GM12878 (cell line): ENCODE data around the gene ADCY7. TPM values are rescaled to one million over a fixed set of nuclear protein-coding genes. Genes with fewer than 3 reads are reported as not detected.

ENCODE experiments used
- ATAC-seq: fragments of 200-7000 bp; cut with Tn5 transposase; 3 replicates; pipeline ENCODE4 v1.9.1; 2020; ENCODE audit warnings: mild to moderate bottlenecking, moderate library complexity
- BruUV-seq: library from RNA; stranded (reverse); fragments of 400-500 nt; replicated peaks from 2 replicates; lab custom pipeline; 2021; lab: Mats Ljungman, UMichigan
- CTCF ChIA-PET: fragments of 300-600 bp; sonication (Branson Sonifier 250); formaldehyde crosslinking; extraction: SDS; loops from one replicate; lab custom pipeline; 2021; ENCODE audit warnings: inconsistent platforms; lab: Yijun Ruan, JAX
- POLR2A ChIA-PET: fragments of 350-600 bp; formaldehyde crosslinking; extraction: SDS; loops from one replicate; lab custom pipeline; 2021; ENCODE audit warnings: inconsistent platforms; lab: Charles Lee
- RAD21 ChIA-PET: fragments of 300-600 bp; sonication (Branson Sonifier 250); formaldehyde crosslinking; loops from one replicate; lab custom pipeline; 2023; ENCODE audit warnings: antibody characterized with exemption; ENCODE audit not compliant: unreplicated experiment; lab: Charles Lee
- SMC1A ChIA-PET: fragments of 300-600 bp; sonication (Branson Sonifier 250); formaldehyde crosslinking; loops from one replicate; lab custom pipeline; 2023; ENCODE audit not compliant: unreplicated experiment, uncharacterized antibody; lab: Charles Lee
- DNase-seq: peaks from one replicate; pipeline ENCODE4 v3.0.0-alpha.2; 2011; ENCODE audit warnings: low read depth, low spot score
- FAIRE-seq: peaks from 3 replicates; lab custom pipeline; 2011; peaks lifted over from hg19 to GRCh38; lab: Jason Lieb, UNC
- H2AFZ ChIP-seq: 2 replicates; pipeline ENCODE4 v1.6.0; 2011; ENCODE audit warnings: low read depth, low read length, control low read depth; ENCODE audit not compliant: control insufficient read depth
- H3K27ac ChIP-seq: 2 replicates; pipeline ENCODE4 v1.5.1; 2011; ENCODE audit warnings: control low read depth; ENCODE audit not compliant: control insufficient read depth, insufficient read depth
- H3K27me3 ChIP-seq, 2 experiments: replicated peaks in 1 of 2; 2 replicates each; pipeline versions ENCODE4 v1.6.0 to v1.6.1; 2011; ENCODE audit warnings: low read length in 1 of 2; ENCODE audit not compliant: control insufficient read depth in 2 of 2, insufficient read depth in 2 of 2
- H3K36me3 ChIP-seq, 2 experiments: 2 replicates each; pipeline ENCODE4 v1.5.1; 2011; ENCODE audit warnings: low read length in 1 of 2; ENCODE audit not compliant: control insufficient read depth in 2 of 2, insufficient read depth in 2 of 2
- H3K4me1 ChIP-seq: 2 replicates; pipeline ENCODE4 v1.6.1; 2011; ENCODE audit warnings: mild to moderate bottlenecking, low read length, moderate library complexity, mixed read lengths; ENCODE audit not compliant: control insufficient read depth, insufficient read depth
- H3K4me2 ChIP-seq: 2 replicates; pipeline ENCODE4 v1.6.0; 2011; ENCODE audit warnings: control low read depth; ENCODE audit not compliant: control insufficient read depth, insufficient read depth
- H3K4me3 ChIP-seq: fragments of 200-600 bp; sonication (generic); 2 replicates; pipeline ENCODE4 v1.5.1; 2016
- H3K79me2 ChIP-seq: 2 replicates; pipeline ENCODE4 v1.6.0; 2011; ENCODE audit warnings: low read length; ENCODE audit not compliant: control insufficient read depth, insufficient read depth
- H3K9ac ChIP-seq: 2 replicates; pipeline ENCODE4 v1.8.0; 2011; ENCODE audit warnings: low read length, control low read depth, mixed read lengths; ENCODE audit not compliant: control insufficient read depth, insufficient read depth
- H3K9me3 ChIP-seq: replicated peaks from 3 replicates; pipeline ENCODE4 v1.5.1; 2011; ENCODE audit warnings: mild to moderate bottlenecking, low read length; ENCODE audit not compliant: control insufficient read depth, insufficient read depth
- H4K20me1 ChIP-seq: 2 replicates; pipeline ENCODE4 v1.6.0; 2011; ENCODE audit not compliant: control insufficient read depth, insufficient read depth
- CBX3 ChIP-seq: fragments of 200-600 bp; sonication (generic); IDR thresholded peaks from 2 replicates; pipeline ENCODE4 v1.6.1; 2016; ENCODE audit warnings: low read depth, borderline replicate concordance
- EGR1 ChIP-seq, 2 experiments: IDR thresholded peaks; 1 replicate in 1 of 2; 2 replicates in 1 of 2; pipeline ENCODE4 v1.6.1; 2011 to 2012; ENCODE audit warnings: low read depth in 2 of 2, low read length in 2 of 2, borderline replicate concordance in 1 of 2, mild to moderate bottlenecking in 1 of 2, moderate library complexity in 1 of 2
- EZH2 ChIP-seq: IDR thresholded peaks from 2 replicates; pipeline ENCODE4 v1.6.1; 2012; ENCODE audit warnings: low read depth, mild to moderate bottlenecking, control low read depth, inconsistent platforms, low read length, borderline replicate concordance; ENCODE audit not compliant: control insufficient read depth
- FOXK2 ChIP-seq: fragments of 450-650 bp; IDR thresholded peaks from 2 replicates; pipeline ENCODE4 v1.6.1; 2017; ENCODE audit warnings: mild to moderate bottlenecking, moderate library complexity
- IKZF1 ChIP-seq: fragments of 450-650 bp; conservative IDR thresholded peaks from 2 replicates; pipeline ENCODE4 v1.6.1; 2017; ENCODE audit warnings: antibody characterized with exemption, mild to moderate bottlenecking
- IRF4 ChIP-seq: IDR thresholded peaks from 2 replicates; pipeline ENCODE4 v1.6.1; 2011; ENCODE audit warnings: low read depth, low read length
- NR2C1 ChIP-seq: fragments of 450-650 bp; IDR thresholded peaks from 2 replicates; pipeline ENCODE4 v1.6.1; 2017; ENCODE audit warnings: antibody characterized with exemption, mild to moderate bottlenecking, moderate library complexity
- SMAD1 ChIP-seq: fragments of 450-650 bp; IDR thresholded peaks from 2 replicates; pipeline ENCODE4 v1.6.1; 2018; ENCODE audit warnings: mild to moderate bottlenecking, low read depth; ENCODE audit not compliant: partially characterized antibody
- STAT3 ChIP-seq: IDR thresholded peaks from 2 replicates; pipeline ENCODE4 v1.6.1; 2011; ENCODE audit warnings: low read depth, low read length, improper control_type of control experiment
- TBL1XR1 ChIP-seq: IDR thresholded peaks from 2 replicates; pipeline ENCODE4 v1.6.1; 2012; ENCODE audit warnings: low read depth, low read length, improper control_type of control experiment
- ZNF622 ChIP-seq: fragments of 450-650 bp; IDR thresholded peaks from 2 replicates; pipeline ENCODE4 v1.6.1; 2017; ENCODE audit warnings: mild to moderate bottlenecking, inconsistent platforms
- whole genome bisulfite sequencing: methylation state at CpG from one replicate; pipeline ENCODE4 v1.1.6; 2016; ENCODE audit warnings: low lambda C conversion rate; ENCODE audit not compliant: insufficient replicate concordance, insufficient coverage; ENCODE audit errors: missing lambda C conversion rate; 5-methylcytosine and 5-hydroxymethylcytosine counted together
- in situ Hi-C: fragments of 300-500 bp; cut with MboI; formaldehyde crosslinking; loops from 9 replicates; pipeline ENCODE4 v1.14.3; 2018; ENCODE audit warnings: mixed read lengths
- intact Hi-C: fragments of 100-400 bp; cut with micrococcal nuclease; formaldehyde crosslinking; loops from one replicate; pipeline ENCODE4 v1.14.2; 2022; ENCODE audit not compliant: unreplicated experiment
- polyA plus RNA-seq, 11 experiments: library from polyadenylated mRNA; depleted of rRNA in 4 of 11; unstranded in 6 of 11; stranded (reverse) in 5 of 11; fragments of >200 nt; fragmentation: Nextera tagmentation in 4 of 11; fragmentation: Illumina TruSeq in 1 of 11; extraction: Ambion mirVana in 4 of 11; extraction: Trizol in 1 of 11; gene quantifications; 1 replicate in 1 of 11; 2 replicates in 10 of 11; pipeline versions ENCODE4 v1.2.1 to v1.2.3, GENCODE V29; 2011 to 2016; ENCODE audit warnings: inconsistent platforms in 2 of 11, missing spikeins in 2 of 11, low read depth in 1 of 11
- total RNA-seq, 4 experiments: library from RNA; depleted of rRNA in 3 of 4; stranded (reverse); fragments of >200 nt in 3 of 4; fragmentation: Illumina TruSeq in 1 of 4; extraction: Trizol in 1 of 4; gene quantifications; 2 replicates each; pipeline versions ENCODE4 v1.2.1 to v1.2.3, GENCODE V29; 2013 to 2021
- TF ChIP-seq, protein P1 (sequence below): fragments of 450-650 bp; formaldehyde crosslinking; IDR thresholded peaks from 2 replicates; pipeline ENCODE4 v1.4.0; 2022; ENCODE audit warnings: mild to moderate bottlenecking, moderate library complexity
- TF ChIP-seq, protein P2 (sequence below): IDR thresholded peaks from 2 replicates; pipeline ENCODE4 v1.6.1; 2011; ENCODE audit warnings: low read depth, mild to moderate bottlenecking, low read length, moderate library complexity, borderline replicate concordance; ENCODE audit errors: extremely low read depth
- TF ChIP-seq, protein P3 (sequence below): IDR thresholded peaks from 2 replicates; pipeline ENCODE4 v1.6.1; 2011; ENCODE audit warnings: low read depth, low read length, improper control_type of control experiment, borderline replicate concordance
- TF ChIP-seq, protein P4 (sequence below): fragments of 450-650 bp; formaldehyde crosslinking; IDR thresholded peaks from 2 replicates; pipeline ENCODE4 v1.4.0; 2020; ENCODE audit warnings: mild to moderate bottlenecking, moderate library complexity

Gene ADCY7
- total and polyA plus RNA-seq, 10 of the 15 experiments (the other 5 are each of a cell fraction or from before 2014, with no cell fraction given): 1.2 to 87.9 (median 24.4) TPM

DNA sequence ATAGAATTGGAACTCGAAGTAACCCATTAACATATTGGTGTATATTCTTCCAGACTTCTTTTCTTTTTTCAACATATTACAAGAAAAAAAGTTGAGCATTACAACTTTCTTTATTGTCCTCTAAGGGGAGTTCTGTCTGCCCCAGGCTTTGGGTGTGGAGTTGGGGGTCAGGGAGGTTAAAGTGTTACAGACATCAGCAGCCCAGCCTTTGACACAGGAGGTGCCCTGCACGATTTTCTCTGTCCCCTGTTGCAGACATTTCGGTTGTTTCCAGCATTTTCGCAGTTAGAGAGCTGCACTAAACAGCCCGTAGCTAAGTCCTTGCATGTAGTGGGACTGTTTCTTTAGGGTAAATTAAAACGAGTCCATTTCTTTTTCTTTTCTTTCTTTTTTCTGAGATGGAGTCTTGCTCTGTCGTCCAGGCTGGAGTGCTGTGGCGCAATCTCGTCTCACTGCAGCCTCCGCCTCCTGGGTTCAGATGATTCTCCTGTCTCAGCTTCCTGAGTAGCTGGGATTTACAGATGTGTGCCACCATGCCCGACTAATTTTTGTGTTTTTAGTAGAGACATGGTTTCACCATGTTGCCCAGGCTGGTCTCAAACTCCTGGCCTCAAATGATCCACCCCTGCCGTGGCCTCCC, 13.4 kb upstream of the ADCY7 start (continued):
- TF ChIP-seq STAT3 (no peak), IRF4 (no peak), FOXK2 (no peak)
- TF ChIP-seq, protein P1, sequence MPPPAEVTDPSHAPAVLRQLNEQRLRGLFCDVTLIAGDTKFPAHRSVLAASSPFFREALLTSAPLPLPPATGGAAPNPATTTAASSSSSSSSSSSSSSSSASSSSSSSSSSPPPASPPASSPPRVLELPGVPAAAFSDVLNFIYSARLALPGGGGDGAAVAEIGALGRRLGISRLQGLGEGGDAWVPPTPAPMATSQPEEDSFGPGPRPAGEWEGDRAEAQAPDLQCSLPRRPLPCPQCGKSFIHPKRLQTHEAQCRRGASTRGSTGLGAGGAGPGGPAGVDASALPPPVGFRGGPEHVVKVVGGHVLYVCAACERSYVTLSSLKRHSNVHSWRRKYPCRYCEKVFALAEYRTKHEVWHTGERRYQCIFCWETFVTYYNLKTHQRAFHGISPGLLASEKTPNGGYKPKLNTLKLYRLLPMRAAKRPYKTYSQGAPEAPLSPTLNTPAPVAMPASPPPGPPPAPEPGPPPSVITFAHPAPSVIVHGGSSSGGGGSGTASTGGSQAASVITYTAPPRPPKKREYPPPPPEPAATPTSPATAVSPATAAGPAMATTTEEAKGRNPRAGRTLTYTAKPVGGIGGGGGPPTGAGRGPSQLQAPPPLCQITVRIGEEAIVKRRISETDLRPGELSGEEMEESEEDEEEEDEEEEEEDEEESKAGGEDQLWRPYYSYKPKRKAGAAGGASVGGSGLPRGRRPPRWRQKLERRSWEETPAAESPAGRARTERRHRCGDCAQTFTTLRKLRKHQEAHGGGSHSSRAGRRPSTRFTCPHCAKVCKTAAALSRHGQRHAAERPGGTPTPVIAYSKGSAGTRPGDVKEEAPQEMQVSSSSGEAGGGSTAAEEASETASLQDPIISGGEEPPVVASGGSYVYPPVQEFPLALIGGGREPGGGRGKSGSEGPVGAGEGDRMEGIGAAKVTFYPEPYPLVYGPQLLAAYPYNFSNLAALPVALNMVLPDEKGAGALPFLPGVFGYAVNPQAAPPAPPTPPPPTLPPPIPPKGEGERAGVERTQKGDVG: no peak
- TF ChIP-seq, protein P2, sequence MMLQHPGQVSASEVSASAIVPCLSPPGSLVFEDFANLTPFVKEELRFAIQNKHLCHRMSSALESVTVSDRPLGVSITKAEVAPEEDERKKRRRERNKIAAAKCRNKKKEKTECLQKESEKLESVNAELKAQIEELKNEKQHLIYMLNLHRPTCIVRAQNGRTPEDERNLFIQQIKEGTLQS: no peak
- TF ChIP-seq, protein P3, sequence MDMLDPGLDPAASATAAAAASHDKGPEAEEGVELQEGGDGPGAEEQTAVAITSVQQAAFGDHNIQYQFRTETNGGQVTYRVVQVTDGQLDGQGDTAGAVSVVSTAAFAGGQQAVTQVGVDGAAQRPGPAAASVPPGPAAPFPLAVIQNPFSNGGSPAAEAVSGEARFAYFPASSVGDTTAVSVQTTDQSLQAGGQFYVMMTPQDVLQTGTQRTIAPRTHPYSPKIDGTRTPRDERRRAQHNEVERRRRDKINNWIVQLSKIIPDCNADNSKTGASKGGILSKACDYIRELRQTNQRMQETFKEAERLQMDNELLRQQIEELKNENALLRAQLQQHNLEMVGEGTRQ: no peak

GRCh38 chr16:50253514-50253910, 12.8 kb upstream of the ADCY7 start:
- BruUV-seq: no TSS peak
- no peak overlapping the region for H3K9ac ChIP-seq
- FAIRE-seq (no peak), ATAC-seq (no peak), DNase-seq (no peak)
- no peaks in the 10 kb centered on the region for H4K20me1 ChIP-seq
- H3K4me3 ChIP-seq: no peak overlapping the region
- ChIA-PET SMC1A (no interaction called here), RAD21 (no interaction called here), POLR2A (no interaction called here), CTCF (interaction anchor here (1.0 kb wide), 1 partner anchor 102 kb away, joined by 6 read pairs; no protein-coding TSS in a partner anchor)
- H3K4me2 ChIP-seq: no peak overlapping the region
- H3K27ac ChIP-seq: no peak overlapping the region
- H3K36me3 ChIP-seq: no peaks in the 10 kb centered on the region
- 75% methylated on average over 8 of the region's 8 CpGs for WGBS
- H3K27me3 ChIP-seq: no peaks in the 10 kb centered on the region
- intact Hi-C loops: no loop called here
- in situ Hi-C loops: no loop called here
- H3K4me1 ChIP-seq: no peaks in the 10 kb centered on the region
- no peaks in the 10 kb centered on the region for H3K9me3 ChIP-seq
- H3K79me2 ChIP-seq: no peaks in the 10 kb centered on the region
- H2AFZ ChIP-seq: no peak overlapping the region
- TF ChIP-seq CBX3 (no peak), EZH2 (no peak), EGR1 (IDR thresholded peaks at IDR 0.05; ENCODE audit: borderline replicate concordance in 1 of 2, low read depth in 2 of 2, low read length in 2 of 2) (no peak), NR2C1 (no peak), SMAD1 (no peak), ZNF622 (no peak), TBL1XR1 (no peak), IKZF1 (no peak)
- TF ChIP-seq, protein P4, sequence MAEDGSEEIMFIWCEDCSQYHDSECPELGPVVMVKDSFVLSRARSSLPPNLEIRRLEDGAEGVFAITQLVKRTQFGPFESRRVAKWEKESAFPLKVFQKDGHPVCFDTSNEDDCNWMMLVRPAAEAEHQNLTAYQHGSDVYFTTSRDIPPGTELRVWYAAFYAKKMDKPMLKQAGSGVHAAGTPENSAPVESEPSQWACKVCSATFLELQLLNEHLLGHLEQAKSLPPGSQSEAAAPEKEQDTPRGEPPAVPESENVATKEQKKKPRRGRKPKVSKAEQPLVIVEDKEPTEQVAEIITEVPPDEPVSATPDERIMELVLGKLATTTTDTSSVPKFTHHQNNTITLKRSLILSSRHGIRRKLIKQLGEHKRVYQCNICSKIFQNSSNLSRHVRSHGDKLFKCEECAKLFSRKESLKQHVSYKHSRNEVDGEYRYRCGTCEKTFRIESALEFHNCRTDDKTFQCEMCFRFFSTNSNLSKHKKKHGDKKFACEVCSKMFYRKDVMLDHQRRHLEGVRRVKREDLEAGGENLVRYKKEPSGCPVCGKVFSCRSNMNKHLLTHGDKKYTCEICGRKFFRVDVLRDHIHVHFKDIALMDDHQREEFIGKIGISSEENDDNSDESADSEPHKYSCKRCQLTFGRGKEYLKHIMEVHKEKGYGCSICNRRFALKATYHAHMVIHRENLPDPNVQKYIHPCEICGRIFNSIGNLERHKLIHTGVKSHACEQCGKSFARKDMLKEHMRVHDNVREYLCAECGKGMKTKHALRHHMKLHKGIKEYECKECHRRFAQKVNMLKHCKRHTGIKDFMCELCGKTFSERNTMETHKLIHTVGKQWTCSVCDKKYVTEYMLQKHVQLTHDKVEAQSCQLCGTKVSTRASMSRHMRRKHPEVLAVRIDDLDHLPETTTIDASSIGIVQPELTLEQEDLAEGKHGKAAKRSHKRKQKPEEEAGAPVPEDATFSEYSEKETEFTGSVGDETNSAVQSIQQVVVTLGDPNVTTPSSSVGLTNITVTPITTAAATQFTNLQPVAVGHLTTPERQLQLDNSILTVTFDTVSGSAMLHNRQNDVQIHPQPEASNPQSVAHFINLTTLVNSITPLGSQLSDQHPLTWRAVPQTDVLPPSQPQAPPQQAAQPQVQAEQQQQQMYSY: no peak
